A549 (cell line): Measurements from ENCODE around the gene LRRC45.

Experiments used
- BHLHE40 ChIP-seq: IDR thresholded peaks from 2 replicates; pipeline ENCODE4 v1.6.1; 2012; ENCODE audit warnings: low read depth, low read length, inconsistent platforms
- KDM1A ChIP-seq: fragments of 200-600 bp; sonication (generic); IDR thresholded peaks from 2 replicates; pipeline ENCODE4 v1.6.1; 2016; ENCODE audit warnings: low read depth, mild to moderate bottlenecking
- POLR2A ChIP-seq: IDR thresholded peaks from 2 replicates; pipeline ENCODE4 v1.6.1; 2012; ENCODE audit warnings: mild to moderate bottlenecking, low read length
- TF ChIP-seq, protein P1 (sequence below): fragments of >200 bp; sonication (Bioruptor Twin); formaldehyde crosslinking; IDR thresholded peaks from 3 replicates; pipeline ENCODE4 v1.5.1; 2016

DNA sequence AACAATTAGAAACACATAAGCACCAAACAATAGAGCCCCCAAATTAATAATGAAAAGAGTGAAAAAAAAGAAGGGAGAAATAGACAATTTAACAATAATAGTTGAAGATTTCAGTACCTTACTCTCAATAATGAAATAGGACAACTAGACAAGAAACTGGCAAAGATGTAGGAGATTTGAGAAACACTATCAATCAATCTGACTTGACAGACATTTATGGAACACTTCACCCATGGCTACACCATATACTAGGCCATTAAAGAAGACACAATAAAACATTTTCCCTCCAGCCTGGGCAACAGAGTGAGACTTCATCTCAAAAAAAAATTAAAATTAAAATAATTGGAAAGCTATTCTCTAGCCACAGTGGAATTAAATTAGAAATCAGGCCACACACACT lies 47.5 kb downstream of the LRRC45 start:
- TF ChIP-seq POLR2A = no peak
- TF ChIP-seq, protein P1, sequence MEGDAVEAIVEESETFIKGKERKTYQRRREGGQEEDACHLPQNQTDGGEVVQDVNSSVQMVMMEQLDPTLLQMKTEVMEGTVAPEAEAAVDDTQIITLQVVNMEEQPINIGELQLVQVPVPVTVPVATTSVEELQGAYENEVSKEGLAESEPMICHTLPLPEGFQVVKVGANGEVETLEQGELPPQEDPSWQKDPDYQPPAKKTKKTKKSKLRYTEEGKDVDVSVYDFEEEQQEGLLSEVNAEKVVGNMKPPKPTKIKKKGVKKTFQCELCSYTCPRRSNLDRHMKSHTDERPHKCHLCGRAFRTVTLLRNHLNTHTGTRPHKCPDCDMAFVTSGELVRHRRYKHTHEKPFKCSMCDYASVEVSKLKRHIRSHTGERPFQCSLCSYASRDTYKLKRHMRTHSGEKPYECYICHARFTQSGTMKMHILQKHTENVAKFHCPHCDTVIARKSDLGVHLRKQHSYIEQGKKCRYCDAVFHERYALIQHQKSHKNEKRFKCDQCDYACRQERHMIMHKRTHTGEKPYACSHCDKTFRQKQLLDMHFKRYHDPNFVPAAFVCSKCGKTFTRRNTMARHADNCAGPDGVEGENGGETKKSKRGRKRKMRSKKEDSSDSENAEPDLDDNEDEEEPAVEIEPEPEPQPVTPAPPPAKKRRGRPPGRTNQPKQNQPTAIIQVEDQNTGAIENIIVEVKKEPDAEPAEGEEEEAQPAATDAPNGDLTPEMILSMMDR = no peak
- TF ChIP-seq BHLHE40 = no peak
- no peak for TF ChIP-seq KDM1A
